DMS53 treated with DMSO at 0.1 percent for 48 hours (cell line): ENCODE results near the gene ERFL.
"Not testable (repeated sequence)": the region's sequence is repeated elsewhere in the genome, so short reads cannot be mapped to it uniquely, and the experiment has no call there.

ENCODE experiments used
- DNase-seq: peaks from one replicate; lab custom pipeline; 2025; ENCODE audit not compliant: unreplicated experiment; lab: John Stamatoyannopoulos, UW

The ERFL gene

DNA sequence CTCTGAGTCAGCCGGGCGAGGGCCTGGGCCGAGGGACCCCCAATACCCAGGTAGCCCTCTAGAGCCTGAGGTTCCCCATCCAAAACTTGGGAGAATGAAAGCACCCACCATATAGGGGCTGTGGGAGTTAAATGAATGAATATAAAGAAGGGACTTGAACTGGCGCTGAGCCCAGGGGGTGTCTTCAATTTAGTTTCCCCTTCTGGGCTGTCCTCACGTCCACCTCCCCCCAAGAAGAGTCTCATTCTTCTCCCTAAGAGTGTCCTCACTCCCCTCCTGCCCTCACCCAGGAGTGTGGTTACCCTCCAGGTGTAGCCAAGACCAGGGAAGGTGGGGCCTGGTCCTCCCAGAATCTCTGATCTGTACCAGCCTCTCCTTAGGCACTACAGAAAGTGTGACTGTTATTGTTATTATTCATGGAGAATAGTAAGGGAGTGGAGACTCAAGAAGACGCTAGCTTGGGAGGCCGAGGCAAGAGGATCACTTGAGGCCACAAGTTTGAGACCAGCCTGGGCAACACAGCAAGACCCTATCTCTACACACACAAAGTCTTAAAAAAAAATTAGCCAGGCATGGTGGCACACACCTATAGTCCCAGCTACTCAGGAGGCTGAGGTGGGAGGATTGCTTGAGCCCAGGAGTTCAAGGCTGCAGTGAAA, 48.5 kb downstream of the ERFL start:
- DNase-seq, result no peak

DNA sequence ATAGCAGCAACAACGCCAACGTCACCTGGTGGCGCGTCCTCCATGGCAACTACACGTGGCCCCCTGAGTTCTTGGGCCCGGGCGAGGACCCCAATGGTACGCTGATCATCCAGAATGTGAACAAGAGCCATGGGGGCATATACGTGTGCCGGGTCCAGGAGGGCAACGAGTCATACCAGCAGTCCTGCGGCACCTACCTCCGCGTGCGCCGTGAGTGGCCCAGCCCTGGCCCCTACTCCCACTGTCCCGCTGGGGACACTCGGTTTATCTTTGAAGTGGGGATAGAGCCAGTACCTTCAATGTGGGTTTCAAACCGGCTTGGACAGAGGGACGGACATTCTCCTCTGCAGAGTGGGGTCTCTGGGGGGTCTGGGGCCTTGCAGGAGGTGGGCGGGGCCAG, 49.2 kb downstream of the ERFL start:
- no peak for DNase-seq

DNA sequence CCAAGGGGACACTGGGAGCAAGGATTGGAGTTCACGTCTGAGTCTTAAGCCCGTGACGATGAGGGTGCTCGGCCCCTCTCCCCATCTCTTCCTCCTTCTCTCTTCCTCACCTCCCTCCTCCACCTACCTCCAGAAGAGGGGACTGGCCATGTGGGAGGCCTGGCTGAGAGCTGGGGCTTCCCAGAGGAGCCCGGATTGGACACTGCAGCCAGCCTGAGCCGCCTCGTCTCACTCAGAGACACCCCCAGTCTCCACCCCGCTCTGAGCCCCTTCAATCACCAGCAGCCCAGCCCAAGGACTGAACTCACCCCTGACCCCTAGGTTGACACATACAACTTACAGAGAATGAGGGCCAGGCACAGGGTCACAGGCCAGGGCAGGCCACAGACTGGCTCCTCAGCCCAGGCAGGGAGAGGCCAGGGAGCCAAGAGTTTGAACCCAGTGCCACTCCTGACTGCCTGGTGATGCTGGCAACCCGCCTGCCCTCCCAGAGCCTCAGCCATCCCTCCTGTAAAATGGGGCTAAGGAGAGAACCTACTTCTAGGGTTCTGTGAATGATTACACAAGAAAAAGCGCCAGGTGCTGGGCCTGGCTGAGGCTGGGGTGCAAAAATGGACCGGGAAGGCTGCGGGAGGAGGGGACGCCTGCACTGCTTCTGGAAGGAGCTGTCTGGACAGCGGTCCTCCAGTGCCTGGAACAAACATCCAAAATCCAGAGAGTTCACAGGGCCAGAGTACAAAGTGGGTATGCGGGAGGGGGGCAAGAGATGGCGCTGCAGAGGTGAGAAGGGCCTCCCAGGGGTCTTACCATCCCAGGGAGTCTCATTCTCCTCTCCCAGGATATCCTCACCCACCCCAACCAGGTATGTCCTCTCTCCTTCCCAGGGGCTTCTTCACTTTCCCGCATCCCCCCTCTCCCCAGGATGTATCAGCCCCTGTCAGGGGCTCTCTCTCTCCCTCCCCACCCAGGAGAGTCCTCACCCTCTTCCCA, 50.0 kb downstream of the ERFL start:
- no peak for DNase-seq

DNA sequence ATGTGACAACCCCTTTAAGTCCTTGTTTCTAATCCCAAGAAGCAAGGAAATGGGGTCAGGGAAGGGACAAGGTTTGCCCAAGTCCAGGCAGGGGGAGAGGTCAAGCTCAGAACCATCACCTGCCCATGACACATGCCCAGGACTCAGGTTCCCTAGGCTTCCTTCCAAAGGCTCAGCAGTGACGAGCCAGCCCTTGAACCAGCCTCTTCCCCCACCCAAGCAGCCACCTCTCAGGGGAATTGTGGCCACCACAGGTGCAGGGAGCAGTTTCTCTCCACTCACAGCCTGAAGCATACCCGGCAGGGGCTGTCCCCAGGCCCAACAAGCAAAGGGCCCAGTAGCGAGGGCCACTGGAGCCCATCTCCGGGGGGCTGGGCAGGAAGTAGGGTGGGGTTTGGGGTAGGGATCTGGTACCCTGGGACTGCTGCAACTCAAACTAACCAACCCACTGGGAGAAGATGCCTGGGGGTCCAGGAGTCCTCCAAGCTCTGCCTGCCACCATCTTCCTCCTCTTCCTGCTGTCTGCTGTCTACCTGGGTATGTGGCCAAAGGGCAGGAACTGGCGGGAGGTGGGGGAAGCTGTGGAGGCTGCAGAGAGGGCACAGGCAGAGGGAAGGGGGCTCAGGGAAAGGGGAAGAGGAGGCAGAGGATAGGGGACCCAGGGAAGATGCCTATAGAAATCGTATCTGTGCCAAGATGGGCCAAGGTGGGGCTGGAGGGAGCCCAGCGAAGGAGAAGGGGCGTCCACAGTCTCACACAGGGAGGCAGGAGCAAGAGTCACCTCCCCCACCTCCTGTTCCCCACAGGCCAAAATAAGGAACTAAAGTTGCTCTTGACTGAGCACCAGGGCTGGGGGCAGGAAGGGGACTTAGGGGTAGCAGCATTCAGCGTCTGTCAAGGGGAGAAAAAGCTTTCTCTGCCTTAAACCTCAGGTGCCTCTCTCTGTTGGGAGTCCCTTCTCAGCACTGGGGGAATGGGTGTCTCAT, 51.1 kb downstream of the ERFL start, which contains the start of gene CD79A:
CD79A (plus strand) TSS at position 433 of the 986 bp plus-strand sequence; CDS start at position 459, 26 bp downstream.
- DNase-seq, result no peak

DNA sequence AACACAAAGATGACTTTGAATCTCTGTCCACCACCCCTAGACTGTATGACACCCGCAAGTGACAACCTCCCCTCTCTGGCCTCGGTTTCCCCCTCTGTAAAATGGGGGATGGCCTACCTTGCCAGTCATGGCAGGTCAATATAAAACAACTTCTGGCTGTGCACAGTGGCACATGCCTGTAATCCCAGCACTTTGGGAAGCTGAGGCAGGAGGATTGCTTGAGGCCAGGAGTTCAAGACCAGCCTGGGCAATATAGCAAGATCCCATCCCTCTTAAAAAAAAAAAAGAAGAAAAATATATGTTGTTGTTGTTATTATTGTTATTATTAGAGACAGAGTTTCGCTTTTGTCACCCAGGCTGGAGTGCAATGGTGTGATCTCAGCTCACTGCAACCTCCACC, 52.3 kb downstream of the ERFL start:
- DNase-seq, result not testable (repeated sequence)

DNA sequence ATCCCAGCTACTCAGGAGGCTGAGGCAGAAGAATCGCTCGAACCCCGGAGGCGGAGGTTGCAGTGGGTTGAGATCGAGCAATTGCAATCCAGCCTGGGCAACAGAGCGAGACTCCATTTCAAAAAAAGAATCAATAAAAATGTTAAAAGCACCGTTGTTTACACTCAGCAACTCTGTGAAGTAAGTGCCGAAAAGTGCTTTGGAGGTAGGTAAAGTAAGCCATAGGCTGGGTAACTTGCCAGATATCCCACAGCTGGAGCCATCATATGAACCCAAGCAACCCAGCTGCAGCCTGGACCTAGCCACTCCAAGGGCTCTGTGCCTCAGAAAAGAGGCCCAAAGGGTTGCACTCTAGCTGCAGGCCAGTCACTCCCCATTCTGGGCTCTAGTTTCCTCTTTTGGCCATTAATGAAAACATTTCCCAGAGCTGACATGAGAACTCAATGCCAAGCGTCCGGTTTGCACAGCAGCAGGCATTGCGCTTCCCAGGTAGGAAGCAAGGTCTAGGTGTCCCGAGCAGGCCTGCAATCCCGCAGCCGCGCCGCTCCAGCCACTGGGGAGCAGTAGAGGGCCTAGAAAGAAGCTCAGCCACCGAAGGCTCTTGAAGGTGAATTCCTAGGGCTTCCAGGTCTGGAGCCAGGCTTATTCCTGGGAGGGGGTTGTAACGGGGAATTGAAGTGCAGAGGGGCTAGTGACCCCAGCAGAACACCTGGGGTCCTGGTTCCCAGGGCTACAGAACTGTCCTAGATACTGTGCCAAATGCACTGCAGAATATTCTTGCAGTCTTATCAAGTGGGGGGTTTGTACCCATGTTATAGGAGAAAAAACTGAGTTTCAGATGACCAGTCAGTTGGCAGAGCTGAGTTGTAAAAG, 55.2 kb downstream of the ERFL start:
- peak; percentile 84 for DNase-seq

DNA sequence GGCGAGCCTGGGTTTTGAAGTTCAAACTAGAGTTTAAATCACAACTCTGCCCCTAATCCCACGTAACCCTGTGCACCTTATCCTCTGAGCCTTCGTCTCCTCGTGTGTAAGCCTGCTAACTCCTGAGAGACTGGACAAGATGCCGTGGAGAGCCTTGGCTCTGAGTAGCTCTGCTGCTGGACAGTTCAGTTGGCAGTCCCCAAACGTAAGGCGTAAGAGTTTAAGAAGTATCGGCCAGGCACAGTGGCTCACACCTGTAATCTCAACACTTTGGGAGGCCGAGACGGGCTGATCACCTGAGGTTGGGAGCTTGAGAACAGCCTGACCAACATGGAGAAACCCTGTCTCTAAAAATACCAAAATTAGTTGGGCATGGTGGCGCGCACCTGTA, 55.9 kb downstream of the ERFL start:
- no peak for DNase-seq

DNA sequence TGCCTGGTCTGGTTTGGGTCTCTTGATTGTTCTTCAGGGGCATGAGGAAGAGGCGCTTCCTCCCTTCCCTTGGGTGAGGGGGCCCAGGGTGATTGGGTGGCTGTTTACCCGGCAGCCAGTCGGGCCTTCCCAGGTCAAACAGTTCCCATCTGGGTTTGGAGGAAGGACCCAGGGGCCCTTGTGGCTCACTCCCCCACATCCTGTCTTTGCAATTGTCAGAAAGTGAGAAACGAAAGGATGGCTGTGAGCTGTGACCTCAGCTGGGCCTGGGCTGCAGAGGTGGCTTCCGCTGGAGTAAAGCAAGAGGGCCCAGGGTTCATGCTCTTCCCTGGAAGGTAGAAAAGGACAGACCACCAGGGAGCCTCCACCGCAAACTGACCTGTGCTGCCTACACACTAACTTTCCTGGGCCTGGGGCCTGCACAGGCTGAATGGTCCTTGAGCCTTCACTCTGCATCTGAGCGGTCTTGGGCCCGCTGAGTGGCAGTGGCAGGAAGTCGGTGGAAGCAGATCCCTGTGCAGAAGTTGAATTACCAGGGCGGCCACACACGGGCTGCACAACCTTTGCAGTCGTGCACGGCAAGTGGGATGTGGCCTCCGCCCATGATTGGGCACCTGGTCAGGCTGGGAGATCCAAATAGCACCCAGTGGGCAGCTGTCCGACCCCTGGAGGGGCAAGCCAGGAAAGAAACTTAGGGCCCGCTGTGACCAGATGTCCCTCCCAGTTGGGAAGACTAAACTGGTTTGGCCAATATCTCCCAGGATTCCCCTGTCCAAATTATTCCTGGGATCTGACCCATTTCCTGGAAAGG, 56.5 kb downstream of the ERFL start:
- DNase-seq, result no peak

DNA sequence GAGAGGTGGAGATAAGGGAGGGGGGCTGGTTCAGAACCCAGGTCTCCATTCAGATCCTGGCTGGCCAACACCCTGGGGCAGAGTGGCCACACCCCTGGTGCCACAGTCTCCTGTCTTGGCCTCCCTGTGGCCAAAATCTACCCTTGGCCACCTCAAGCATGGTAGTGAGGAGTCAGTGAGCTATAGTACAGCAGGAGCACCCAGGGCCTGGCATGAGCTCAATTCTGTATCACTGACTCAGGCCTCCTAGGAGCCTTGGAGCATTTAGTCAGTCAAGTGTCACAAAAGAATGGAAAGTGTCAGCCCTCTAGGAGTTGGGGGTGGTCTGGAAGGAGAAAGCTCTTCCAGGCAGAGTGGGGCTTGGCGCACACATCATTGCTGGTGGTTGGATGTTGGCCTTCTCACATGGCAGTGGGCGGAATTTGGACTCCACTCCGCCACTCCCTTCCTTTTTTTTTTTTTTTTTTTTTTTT, 57.8 kb downstream of the ERFL start:
- no peak for DNase-seq

DNA sequence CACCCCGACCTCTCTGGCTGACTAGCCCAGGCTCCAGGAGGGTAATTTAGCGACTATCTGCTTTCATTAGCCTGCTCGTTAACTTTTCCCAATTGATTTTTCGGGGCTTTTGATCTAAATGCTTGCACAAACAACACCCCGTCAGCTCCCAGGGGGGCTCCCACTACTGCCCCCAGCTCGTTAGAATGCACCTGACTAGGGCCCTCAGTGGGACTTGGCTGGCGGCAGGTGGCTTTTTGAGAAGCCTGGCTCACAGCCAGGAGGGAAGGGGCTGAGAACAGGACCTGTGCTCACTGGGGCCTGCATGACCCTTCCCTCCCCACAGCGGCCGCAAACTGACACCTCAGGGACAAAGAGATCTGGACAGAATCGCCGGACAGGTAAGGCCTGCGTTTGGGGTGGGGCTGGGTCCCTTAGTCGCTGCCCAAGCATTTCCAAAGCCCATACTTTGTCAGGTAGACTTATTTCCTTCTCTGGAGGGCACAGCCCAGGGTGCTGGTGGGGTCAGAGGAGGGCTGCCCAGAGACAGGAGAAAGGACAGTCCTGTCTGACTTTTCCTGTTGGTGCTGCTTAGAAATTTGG, 58.8 kb downstream of the ERFL start:
- no peak for DNase-seq

DNA sequence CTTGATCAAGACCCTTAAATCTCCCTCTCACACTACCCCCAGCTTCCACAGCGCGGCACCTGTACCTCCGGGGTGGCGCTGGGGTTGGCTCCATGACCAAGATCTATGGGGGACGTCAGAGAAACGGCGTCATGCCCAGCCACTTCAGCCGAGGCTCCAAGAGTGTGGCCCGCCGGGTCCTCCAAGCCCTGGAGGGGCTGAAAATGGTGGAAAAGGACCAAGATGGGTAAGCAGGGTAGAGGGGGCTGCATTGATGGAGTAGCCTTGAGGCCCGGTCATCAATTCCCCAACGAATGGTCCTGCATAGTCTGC, 59.3 kb downstream of the ERFL start:
- no peak for DNase-seq

DNA sequence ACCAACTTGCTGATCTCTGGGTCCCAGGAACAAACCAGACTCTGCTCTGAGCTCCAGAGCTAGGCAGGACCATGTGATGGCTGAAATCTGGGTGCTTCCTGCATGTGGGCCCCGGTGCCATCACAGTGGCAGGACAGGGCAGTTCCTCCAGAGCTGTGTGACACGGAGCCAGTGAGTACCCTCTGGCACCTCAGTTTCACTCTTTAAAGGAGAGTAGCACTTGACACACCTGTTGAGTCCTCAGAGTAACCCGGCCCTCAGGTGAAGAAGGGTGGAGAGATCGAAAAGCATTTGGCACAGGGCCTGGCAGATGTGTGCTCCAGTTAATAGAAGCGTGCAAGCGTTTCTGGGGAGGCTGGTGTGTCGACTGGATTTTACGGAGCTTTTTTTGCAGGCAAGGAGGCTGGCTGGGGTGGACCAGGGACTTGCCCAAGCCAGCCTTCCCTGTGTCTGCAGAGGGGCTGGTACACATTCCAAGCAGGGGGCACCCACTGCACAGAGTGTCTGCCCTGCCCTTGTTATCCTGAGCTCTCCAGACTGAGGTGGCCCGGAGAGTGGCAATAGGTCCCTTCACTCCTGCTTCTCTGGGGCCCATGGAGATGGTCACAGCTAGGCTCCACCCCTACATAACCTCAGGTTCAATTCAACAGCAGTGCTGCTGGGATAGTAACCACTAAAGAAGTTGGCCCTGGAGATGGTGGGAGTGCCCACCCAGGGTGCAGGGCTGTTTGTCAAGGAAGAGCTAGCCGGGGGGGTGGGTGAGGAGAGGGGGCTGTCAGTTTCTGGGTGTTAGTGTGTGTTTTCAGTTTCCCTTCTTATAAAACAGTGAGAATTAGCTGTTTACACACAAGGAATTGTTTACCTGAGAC, 59.9 kb downstream of the ERFL start:
- no peak for DNase-seq

DNA sequence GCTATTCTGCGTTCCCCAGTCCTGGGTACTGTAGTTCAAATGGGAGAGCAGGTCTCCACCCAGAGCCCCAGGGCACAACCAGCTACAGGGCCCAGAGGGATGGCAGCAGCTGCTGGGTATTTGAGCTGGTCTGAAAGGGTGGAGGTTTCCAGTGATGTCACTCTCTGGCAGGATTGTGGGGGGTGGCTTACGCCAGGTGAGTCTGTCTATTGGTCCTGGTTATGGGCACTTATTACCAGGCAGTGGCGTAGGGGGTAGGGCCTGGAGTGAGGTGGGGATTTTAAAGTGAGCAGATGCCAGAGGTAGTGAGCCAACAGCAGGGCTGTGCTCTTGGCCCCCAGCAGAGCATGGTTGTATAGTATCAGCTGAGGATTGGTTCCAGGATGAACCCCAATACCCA, 62.0 kb downstream of the ERFL start:
- no peak for DNase-seq

DNA sequence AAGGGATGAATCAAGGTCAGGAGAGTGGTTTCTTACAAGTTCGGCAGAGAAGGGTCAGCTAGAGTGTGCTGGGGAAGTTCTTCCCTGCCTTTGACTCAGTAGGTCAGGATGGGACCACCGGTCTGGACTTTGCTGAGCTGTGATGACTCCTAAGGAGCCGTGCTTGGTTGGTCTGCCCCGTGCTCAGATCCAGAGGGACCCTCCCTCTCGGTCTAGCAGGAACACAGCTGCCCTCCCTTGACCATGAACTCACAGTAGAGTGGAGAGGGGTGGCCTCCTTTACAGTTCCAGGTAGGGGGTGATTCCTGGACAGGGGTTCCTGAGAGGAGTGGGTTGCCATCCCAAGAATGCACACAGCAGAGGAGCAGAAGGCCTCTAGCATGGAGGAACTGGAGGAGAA, 63.9 kb downstream of the ERFL start:
- no peak for DNase-seq

DNA sequence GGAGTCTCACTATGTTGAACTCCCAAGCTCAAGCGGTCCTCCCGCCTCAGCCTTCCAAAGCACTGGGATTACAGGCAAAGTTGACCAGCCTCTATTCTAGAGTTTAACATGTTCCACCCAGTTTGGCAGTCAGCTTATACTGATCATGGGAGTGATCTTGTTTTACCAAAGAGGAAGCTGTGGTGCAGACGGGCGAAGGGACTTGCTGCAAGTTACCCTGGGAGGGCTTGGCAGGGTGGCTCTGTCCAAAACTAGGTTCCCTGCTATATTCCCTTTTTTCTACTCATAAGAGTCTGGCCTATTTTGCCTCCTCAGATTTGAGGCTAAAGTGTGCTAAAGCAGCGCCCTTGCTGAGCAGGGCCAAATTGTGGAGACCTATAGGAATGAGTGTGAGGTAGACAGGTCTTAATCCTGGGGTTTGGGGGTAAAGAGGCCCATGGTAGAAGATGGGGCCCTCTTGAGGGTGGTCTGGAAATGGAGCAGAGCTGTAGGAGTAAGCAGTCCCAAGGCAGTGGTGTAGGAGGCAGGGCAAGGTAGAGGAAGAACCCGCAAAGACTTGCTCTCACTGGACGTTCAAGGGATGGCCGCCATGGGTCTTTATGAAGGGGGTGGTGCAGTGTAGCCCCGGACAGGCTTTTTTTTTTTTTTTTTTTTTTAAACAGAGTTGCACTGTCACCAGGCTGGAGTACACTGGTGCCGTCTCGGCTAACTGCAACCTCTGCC, 64.9 kb downstream of the ERFL start:
- DNase-seq, result no peak

DNA sequence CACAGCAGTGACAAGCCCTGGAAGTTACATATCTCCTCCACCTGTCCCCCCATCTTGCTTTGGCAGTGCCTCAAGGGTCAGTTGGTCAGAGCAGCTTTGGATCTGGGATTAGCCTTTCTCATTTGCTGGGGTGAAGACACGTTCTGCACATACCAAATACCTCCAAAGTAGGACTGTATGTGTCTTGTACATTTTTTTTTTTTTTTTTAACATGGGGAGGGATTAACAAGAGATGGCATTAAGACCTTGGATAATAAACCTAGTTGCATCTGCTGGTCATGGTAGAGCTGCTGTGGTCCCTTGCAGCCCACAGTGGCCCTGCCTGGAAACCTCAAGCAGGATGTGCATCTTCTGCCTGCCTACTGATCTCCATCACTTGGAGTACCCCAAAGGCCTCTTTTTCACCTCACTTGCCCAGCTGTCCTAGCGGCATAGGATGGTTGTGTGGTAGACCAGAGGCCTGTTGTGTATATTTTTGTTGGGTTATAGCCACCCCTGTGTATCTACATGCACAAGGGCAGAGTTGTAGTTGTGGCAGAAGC, 65.7 kb downstream of the ERFL start:
- no peak for DNase-seq

DNA sequence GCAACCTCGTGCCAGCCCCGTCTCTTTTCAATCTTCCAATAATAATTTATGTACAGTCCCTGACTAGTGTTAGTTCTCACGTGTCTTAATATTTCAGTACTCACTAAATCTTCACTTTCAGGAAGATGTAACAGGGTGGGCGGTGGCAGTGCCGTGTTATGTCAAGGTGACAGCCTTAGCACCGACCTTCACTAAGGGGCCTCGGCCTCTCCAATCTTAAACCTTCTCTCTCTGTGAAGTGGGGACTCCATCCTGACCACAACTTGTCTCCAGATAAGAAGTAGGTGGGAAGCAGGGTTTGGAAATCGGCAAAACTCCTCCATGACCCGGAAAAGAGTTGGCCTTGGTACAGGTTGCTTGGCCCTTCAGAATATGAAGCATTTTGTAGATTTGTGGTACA, 66.4 kb downstream of the ERFL start:
- DNase-seq, result no peak
